Measurements from ENCODE around the gene ACTR2.
A peak's percentile ranks its signal among the peaks of the same experiment; 100 is the strongest.
"Not testable (repeated sequence)": the region's sequence is repeated elsewhere in the genome, so short reads cannot be mapped to it uniquely, and the experiment has no call there.

The ACTR2 gene

GRCh38 chr2:65228263-65228750, 676 bp downstream of the ACTR2 start:
- no peak for DNase-seq (ENCODE audit: low spot score)

- peak; percentile 49 for DNase-seq (ENCODE audit: low spot score)
These were observed 3.5 kb downstream of the ACTR2 start for GRCh38 chr2:65231121-65231520.

GRCh38 chr2:65231892-65232477, 4.4 kb downstream of the ACTR2 start:
- peak; percentile 54 for DNase-seq (ENCODE audit: low spot score)

GRCh38 chr2:65232636-65233035, 5.0 kb downstream of the ACTR2 start:
- DNase-seq (ENCODE audit: low spot score) = peak; percentile 53

GRCh38 chr2:65240657-65241056, 13.0 kb downstream of the ACTR2 start:
- no peak for DNase-seq (ENCODE audit: low spot score)

- not testable (repeated sequence) for DNase-seq (ENCODE audit: low spot score)
These were observed 16.8 kb downstream of the ACTR2 start for GRCh38 chr2:65244452-65244851.

GRCh38 chr2:65252640-65253039, 25.0 kb downstream of the ACTR2 start:
- DNase-seq (ENCODE audit: low spot score) = no peak

GRCh38 chr2:65255356-65255755, 27.7 kb downstream of the ACTR2 start:
- DNase-seq (ENCODE audit: low spot score) = no peak

GRCh38 chr2:65256054-65256453, 28.4 kb downstream of the ACTR2 start:
- DNase-seq (ENCODE audit: low spot score) = no peak

GRCh38 chr2:65257866-65258265, 30.2 kb downstream of the ACTR2 start:
- DNase-seq (ENCODE audit: low spot score) = not testable (repeated sequence)

GRCh38 chr2:65261676-65262075, 34.0 kb downstream of the ACTR2 start:
- no peak for DNase-seq (ENCODE audit: low spot score)

GRCh38 chr2:65263262-65263661, 35.6 kb downstream of the ACTR2 start:
- no peak for DNase-seq (ENCODE audit: low spot score)

GRCh38 chr2:65263986-65264385, 36.4 kb downstream of the ACTR2 start:
- no peak for DNase-seq (ENCODE audit: low spot score)

GRCh38 chr2:65264821-65265670, 37.4 kb downstream of the ACTR2 start:
- peak; percentile 62 for DNase-seq (ENCODE audit: low spot score)

GRCh38 chr2:65265671-65266045, 38.0 kb downstream of the ACTR2 start:
- no peak for DNase-seq (ENCODE audit: low spot score)

- no peak for DNase-seq (ENCODE audit: low spot score)
These were observed 39.4 kb downstream of the ACTR2 start for GRCh38 chr2:65267008-65267407.

- DNase-seq (ENCODE audit: low spot score) = no peak
These were observed 41.3 kb downstream of the ACTR2 start for GRCh38 chr2:65268957-65269356.

- DNase-seq (ENCODE audit: low spot score) = no peak
These were observed 45.7 kb downstream of the ACTR2 start for GRCh38 chr2:65273344-65273743.

- DNase-seq (ENCODE audit: low spot score) = no peak
These were observed 47.7 kb downstream of the ACTR2 start for GRCh38 chr2:65275141-65275915.

- DNase-seq (ENCODE audit: low spot score) = no peak
These were observed 49.0 kb downstream of the ACTR2 start for GRCh38 chr2:65276609-65277008.

GRCh38 chr2:65277118-65277517, 49.5 kb downstream of the ACTR2 start:
- DNase-seq (ENCODE audit: low spot score) = no peak

- no peak for DNase-seq (ENCODE audit: low spot score)
These were observed 50.3 kb downstream of the ACTR2 start for GRCh38 chr2:65277791-65278483.

All from GM03348 (cell line).